ENCODE measurements around the gene PDSS2.

Gene PDSS2

GRCh38 chr6:107116328-107116892 is 343.0 kb downstream of the PDSS2 start:
- TF ChIP-seq, protein P1, sequence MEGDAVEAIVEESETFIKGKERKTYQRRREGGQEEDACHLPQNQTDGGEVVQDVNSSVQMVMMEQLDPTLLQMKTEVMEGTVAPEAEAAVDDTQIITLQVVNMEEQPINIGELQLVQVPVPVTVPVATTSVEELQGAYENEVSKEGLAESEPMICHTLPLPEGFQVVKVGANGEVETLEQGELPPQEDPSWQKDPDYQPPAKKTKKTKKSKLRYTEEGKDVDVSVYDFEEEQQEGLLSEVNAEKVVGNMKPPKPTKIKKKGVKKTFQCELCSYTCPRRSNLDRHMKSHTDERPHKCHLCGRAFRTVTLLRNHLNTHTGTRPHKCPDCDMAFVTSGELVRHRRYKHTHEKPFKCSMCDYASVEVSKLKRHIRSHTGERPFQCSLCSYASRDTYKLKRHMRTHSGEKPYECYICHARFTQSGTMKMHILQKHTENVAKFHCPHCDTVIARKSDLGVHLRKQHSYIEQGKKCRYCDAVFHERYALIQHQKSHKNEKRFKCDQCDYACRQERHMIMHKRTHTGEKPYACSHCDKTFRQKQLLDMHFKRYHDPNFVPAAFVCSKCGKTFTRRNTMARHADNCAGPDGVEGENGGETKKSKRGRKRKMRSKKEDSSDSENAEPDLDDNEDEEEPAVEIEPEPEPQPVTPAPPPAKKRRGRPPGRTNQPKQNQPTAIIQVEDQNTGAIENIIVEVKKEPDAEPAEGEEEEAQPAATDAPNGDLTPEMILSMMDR (IDR thresholded peaks at IDR 0.05; ENCODE audit: control extremely low read depth, extremely low read depth, low read depth, missing control alignments) = no peak
- DNase-seq (ENCODE audit: extremely low spot score) = no peak
- ChIA-PET CTCF (interaction anchor here (0.7 to 1.6 kb wide), 7 partner anchors 14 to 456 kb away, joined by 3 to 6 read pairs (median 4); partner anchors contain the start of gene PDSS2), POLR2A (interaction anchor here (1.0 kb wide), 1 partner anchor 343 kb away, joined by 3 read pairs; the partner anchor contains the start of gene PDSS2)

DNA sequence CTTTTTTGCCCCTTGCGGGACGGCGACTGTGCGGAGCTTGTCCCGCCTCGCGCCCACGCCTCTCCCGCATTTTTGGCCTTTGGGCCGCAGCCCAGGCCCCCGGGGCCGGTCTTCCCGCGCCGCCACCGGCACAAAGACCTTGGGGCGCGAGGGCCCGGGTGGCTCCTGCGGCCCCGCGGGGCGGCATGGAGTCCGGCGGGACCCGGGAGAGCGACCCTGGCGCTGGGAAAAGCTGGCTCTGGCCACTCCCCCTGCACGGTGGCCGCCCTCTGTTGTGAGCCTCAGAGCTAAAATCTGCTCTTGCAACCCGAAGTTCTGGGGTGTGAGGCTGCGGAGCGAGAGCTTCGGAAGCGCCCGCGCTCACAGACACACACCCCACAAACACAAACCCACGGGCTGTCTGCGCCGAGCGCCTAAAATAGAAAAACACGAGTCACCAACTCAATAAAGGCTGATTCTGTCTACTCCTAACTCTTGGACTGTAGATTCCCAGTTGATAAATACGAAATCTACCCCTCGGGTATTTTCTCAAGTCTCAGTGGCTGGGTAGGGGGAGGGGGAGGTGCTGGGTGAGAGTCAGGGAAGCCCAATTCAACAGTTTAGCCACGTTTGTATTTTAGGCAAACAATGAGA is 343.6 kb downstream of the PDSS2 start:
- peak; percentile 49 for DNase-seq (ENCODE audit: extremely low spot score)
- ChIA-PET CTCF (interaction anchor here (0.7 to 1.6 kb wide), 8 partner anchors 15 to 456 kb away, joined by 3 to 6 read pairs (median 4); partner anchors contain the start of gene PDSS2), POLR2A (interaction anchor here (1.0 kb wide), 1 partner anchor 344 kb away, joined by 3 read pairs; the partner anchor contains the start of gene PDSS2)
- TF ChIP-seq, protein P1 (IDR thresholded peaks at IDR 0.05; ENCODE audit: control extremely low read depth, extremely low read depth, low read depth, missing control alignments) = no peak

DNA sequence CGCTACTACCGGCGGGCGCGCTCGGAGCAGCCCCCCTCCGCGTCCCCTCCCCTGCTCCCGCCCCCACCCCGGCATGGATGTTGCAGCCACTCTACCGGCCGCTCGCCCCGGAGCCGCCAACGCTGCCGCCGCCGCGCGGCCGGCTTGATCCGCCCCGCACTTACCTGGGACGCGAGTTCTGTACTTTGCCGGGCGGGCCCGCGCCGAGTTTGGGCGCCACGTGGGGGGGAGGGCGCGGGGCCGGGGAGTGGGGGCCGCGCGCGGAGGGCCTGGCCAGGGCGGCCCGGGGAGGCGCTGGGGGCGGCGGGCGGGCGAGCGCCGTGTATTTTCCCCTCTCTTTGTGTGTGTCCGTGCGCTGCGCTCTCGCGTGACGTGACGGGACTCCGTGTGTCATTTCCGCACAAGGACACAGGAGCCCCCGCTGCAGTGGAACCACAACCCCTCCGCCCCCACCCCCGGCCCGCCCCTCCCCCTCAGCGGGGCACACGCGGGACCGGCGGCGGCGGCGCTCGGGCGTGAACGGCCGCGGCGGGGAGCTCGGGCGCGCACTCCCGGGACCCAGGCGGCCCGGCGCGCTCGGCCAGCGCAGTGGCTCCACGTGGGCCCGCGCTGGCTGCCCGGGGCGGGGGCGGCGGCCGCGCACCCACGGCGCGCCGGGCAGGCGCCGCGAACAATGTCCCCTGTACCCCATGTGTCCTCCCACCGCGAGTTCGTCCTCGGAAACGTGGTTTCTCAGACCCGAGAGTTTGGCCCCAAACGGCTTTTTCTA is 344.3 kb downstream of the PDSS2 start, which contains the start of gene BEND3:
TSS of gene BEND3 (minus strand) at position 590 of the 769 bp plus-strand sequence. CDS start 16,230 bp downstream, outside the sequence.
- DNase-seq (ENCODE audit: extremely low spot score) = peak; percentile 49
- ChIA-PET POLR2A (interaction anchor here (1.0 kb wide), 1 partner anchor 344 kb away, joined by 3 read pairs; the partner anchor contains the start of gene PDSS2), CTCF (interaction anchor here (0.7 to 1.6 kb wide), 5 partner anchors 17 to 87 kb away, joined by 3 to 6 read pairs (median 4); no protein-coding TSS in a partner anchor)
- TF ChIP-seq, protein P1 (IDR thresholded peaks at IDR 0.05; ENCODE audit: control extremely low read depth, extremely low read depth, low read depth, missing control alignments) = no peak

DNA sequence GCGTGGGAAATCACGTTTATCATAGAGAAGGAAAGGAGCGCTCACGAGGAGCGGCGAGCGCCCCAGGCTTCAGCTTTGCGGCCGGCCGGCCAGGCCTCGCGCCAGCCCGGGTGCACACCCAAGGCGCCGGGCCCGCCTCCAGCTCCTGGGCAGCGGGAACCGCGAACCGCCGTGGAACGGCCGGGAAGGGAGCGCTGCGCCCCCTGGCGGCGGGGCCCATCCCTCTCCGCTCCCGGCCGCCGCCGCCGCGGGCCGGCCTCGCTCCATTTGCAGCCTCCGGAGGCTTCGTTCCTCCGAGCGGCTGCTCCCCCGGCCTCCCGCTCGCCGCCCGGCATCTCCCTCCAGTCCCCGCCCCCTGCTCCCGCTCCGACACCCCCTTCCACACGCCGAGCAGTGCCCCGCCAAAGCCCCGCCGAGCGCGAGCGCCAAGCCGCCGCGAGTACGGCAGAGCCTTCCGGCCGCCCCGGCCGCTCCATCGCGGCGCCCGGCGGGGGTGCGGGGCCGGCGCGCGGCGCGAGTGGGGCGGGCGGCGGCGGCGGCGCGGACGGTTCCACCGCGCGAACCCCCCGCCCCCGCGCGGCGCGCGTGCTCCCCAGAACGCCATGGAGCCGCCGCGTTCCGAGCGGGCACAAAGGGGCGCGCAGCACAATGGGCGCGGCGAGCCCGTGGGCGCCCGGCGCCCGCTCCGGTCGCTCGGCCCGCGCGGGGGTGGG is 345.0 kb downstream of the PDSS2 start:
- peak; percentile 89 for DNase-seq (ENCODE audit: extremely low spot score)
- POLR2A ChIA-PET = interaction anchor here (0.6 to 1.2 kb wide), 2 partner anchors 10 to 52 kb away, joined by 3 read pairs; no protein-coding TSS in a partner anchor
- TF ChIP-seq, protein P1 (IDR thresholded peaks at IDR 0.05; ENCODE audit: control extremely low read depth, extremely low read depth, low read depth, missing control alignments) = peak; percentile 82
- CTCF ChIA-PET = interaction anchor here (0.6 to 2.0 kb wide), 34 partner anchors 11 to 752 kb away, joined by 3 to 35 read pairs (median 4); partner anchors contain the start of genes MTRES1 and PDSS2

- TF ChIP-seq, protein P1 (IDR thresholded peaks at IDR 0.05; ENCODE audit: control extremely low read depth, extremely low read depth, low read depth, missing control alignments) = no peak
- ChIA-PET POLR2A (interaction anchor here (0.8 kb wide), 1 partner anchor 26 kb away, joined by 3 read pairs; no protein-coding TSS in a partner anchor), CTCF (interaction anchor here (0.9 to 1.5 kb wide), 4 partner anchors 14 to 82 kb away, joined by 3 read pairs; no protein-coding TSS in a partner anchor)
- DNase-seq (ENCODE audit: extremely low spot score) = no peak
Observed at GRCh38 chr6:107110200-107110599, 349.2 kb downstream of the PDSS2 start.

Measured in GM10248 (cell line).